ENCODE measurements around the gene UTP15.

- TF ChIP-seq EP300 (IDR thresholded peaks at IDR 0.05) (no peak), POLR2AphosphoS5 (IDR thresholded peaks at IDR 0.05) (peak; percentile 28 to 90 (median 88))
- TF ChIP-seq, protein P1, sequence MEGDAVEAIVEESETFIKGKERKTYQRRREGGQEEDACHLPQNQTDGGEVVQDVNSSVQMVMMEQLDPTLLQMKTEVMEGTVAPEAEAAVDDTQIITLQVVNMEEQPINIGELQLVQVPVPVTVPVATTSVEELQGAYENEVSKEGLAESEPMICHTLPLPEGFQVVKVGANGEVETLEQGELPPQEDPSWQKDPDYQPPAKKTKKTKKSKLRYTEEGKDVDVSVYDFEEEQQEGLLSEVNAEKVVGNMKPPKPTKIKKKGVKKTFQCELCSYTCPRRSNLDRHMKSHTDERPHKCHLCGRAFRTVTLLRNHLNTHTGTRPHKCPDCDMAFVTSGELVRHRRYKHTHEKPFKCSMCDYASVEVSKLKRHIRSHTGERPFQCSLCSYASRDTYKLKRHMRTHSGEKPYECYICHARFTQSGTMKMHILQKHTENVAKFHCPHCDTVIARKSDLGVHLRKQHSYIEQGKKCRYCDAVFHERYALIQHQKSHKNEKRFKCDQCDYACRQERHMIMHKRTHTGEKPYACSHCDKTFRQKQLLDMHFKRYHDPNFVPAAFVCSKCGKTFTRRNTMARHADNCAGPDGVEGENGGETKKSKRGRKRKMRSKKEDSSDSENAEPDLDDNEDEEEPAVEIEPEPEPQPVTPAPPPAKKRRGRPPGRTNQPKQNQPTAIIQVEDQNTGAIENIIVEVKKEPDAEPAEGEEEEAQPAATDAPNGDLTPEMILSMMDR (IDR thresholded peaks at IDR 0.05): no peak
These were observed 58.4 kb downstream of the UTP15 start for GRCh38 chr5:73623901-73624404.

Measured in stomach (tissue), 4 donors.